ENCODE results near the gene RASGRF2. TPM values are rescaled to one million over a fixed set of nuclear protein-coding genes. Genes with fewer than 3 reads are reported as not detected.
"Not testable (repeated sequence)": the region's sequence is repeated elsewhere in the genome, so short reads cannot be mapped to it uniquely, and the experiment has no call there.

RASGRF2 gene
- total RNA-seq, 1 experiment from 2014 or later = 1.1 TPM

GRCh38 chr5:81021486-81021885 lies 61.3 kb downstream of the RASGRF2 start:
- peak; percentile 61 for DNase-seq (ENCODE audit: low read depth)

GRCh38 chr5:81021951-81022687 lies 62.0 kb downstream of the RASGRF2 start:
- DNase-seq (ENCODE audit: low read depth) = peak; percentile 24

- no peak for DNase-seq (ENCODE audit: low read depth)
Observed at GRCh38 chr5:81022688-81023084, 62.5 kb downstream of the RASGRF2 start.

GRCh38 chr5:81023261-81023970 lies 63.3 kb downstream of the RASGRF2 start:
- DNase-seq (ENCODE audit: low read depth) = no peak

GRCh38 chr5:81027481-81028058 lies 67.4 kb downstream of the RASGRF2 start:
- no peak for DNase-seq (ENCODE audit: low read depth)

GRCh38 chr5:81028888-81029287 lies 68.7 kb downstream of the RASGRF2 start:
- not testable (repeated sequence) for DNase-seq (ENCODE audit: low read depth)

- not testable (repeated sequence) for DNase-seq (ENCODE audit: low read depth)
Observed at GRCh38 chr5:81029736-81030135, 69.6 kb downstream of the RASGRF2 start.

GRCh38 chr5:81030236-81031034 lies 70.3 kb downstream of the RASGRF2 start:
- DNase-seq (ENCODE audit: low read depth) = not testable (repeated sequence)

- DNase-seq (ENCODE audit: low read depth) = no peak
Observed at GRCh38 chr5:81035522-81035921, 75.4 kb downstream of the RASGRF2 start.

GRCh38 chr5:81038495-81038894 lies 78.3 kb downstream of the RASGRF2 start:
- no peak for DNase-seq (ENCODE audit: low read depth)

- no peak for DNase-seq (ENCODE audit: low read depth)
Observed at GRCh38 chr5:81044868-81045267, 84.7 kb downstream of the RASGRF2 start.

GRCh38 chr5:81045389-81045807 lies 85.2 kb downstream of the RASGRF2 start:
- DNase-seq (ENCODE audit: low read depth) = no peak

GRCh38 chr5:81046041-81046440 lies 85.9 kb downstream of the RASGRF2 start:
- no peak for DNase-seq (ENCODE audit: low read depth)

GRCh38 chr5:81052325-81052724 lies 92.2 kb downstream of the RASGRF2 start:
- DNase-seq (ENCODE audit: low read depth) = no peak

- DNase-seq (ENCODE audit: low read depth) = not testable (repeated sequence)
Observed at GRCh38 chr5:81053282-81053681, 93.1 kb downstream of the RASGRF2 start.

- DNase-seq (ENCODE audit: low read depth) = no peak
Observed at GRCh38 chr5:81058121-81058520, 98.0 kb downstream of the RASGRF2 start.

- DNase-seq (ENCODE audit: low read depth) = no peak
Observed at GRCh38 chr5:81065492-81065891, 105.3 kb downstream of the RASGRF2 start.

GRCh38 chr5:81066102-81066501 lies 105.9 kb downstream of the RASGRF2 start:
- no peak for DNase-seq (ENCODE audit: low read depth)

GRCh38 chr5:81067406-81067805 lies 107.2 kb downstream of the RASGRF2 start:
- no peak for DNase-seq (ENCODE audit: low read depth)

- no peak for DNase-seq (ENCODE audit: low read depth)
Observed at GRCh38 chr5:81068063-81068462, 107.9 kb downstream of the RASGRF2 start.

- no peak for DNase-seq (ENCODE audit: low read depth)
Observed at GRCh38 chr5:81068635-81069034, 108.5 kb downstream of the RASGRF2 start.

- DNase-seq (ENCODE audit: low read depth) = no peak
Observed at GRCh38 chr5:81069990-81070389, 109.8 kb downstream of the RASGRF2 start.

Data from Daoy (cell line).